ENCODE results near the gene TNPO1.

The TNPO1 gene

GRCh38 chr5:72959257-72959656 lies 142.8 kb downstream of the TNPO1 start:
- Histone ChIP-seq H3K4me3 (ENCODE audit: low read depth, low read length, poor library complexity, severe bottlenecking) (no peak overlapping the region), H3K4me2 (ENCODE audit: low read length) (no peak overlapping the region), H3K27ac (ENCODE audit: low read depth, low read length, poor library complexity, severe bottlenecking) (no peak overlapping the region), H3K4me1 (ENCODE audit: insufficient read depth, low read length, severe bottlenecking) (peaks cover 18% of the 10 kb centered on the region), H3K27me3 (ENCODE audit: insufficient read depth, low read length) (no peaks in the 10 kb centered on the region), H3K9me2 (ENCODE audit: low read depth, low read length) (no peaks in the 10 kb centered on the region), H3K36me3 (ENCODE audit: insufficient read depth, low read length) (no peaks in the 10 kb centered on the region; the same call in 1 of the 2 replicates), H3K79me2 (ENCODE audit: insufficient read depth, low read length) (peaks cover 3% of the 10 kb centered on the region; the same call in 1 of the 2 replicates), H2AFZ (ENCODE audit: low read length) (no peak overlapping the region), H3K9me3 (ENCODE audit: low read length) (peaks cover 6% of the 10 kb centered on the region; the same call in 1 of the 2 replicates), H3F3A (ENCODE audit: insufficient read depth, low read length) (no peaks in the 10 kb centered on the region), H3K9ac (ENCODE audit: low read length) (no peak overlapping the region), H4K20me1 (ENCODE audit: insufficient read depth, low read length) (no peaks in the 10 kb centered on the region)
- TF ChIP-seq EZH2 (IDR thresholded peaks at IDR 0.05; ENCODE audit: borderline replicate concordance, low read length) (no peak), CTCF (IDR thresholded peaks at IDR 0.05; ENCODE audit: low read length) (no peak)

All from OCI-LY1 (cell line).